GM12892 (cell line): ENCODE measurements around the gene RAD54L.

ENCODE experiments used
- POLR2A ChIP-seq: IDR thresholded peaks from 2 replicates; pipeline ENCODE4 v1.6.1; 2011; ENCODE audit warnings: low read depth, low read length, control low read depth
- TAF1 ChIP-seq: IDR thresholded peaks from 2 replicates; pipeline ENCODE4 v1.6.1; 2011; ENCODE audit warnings: low read depth, mild to moderate bottlenecking, control low read depth, low read length, borderline replicate concordance

DNA sequence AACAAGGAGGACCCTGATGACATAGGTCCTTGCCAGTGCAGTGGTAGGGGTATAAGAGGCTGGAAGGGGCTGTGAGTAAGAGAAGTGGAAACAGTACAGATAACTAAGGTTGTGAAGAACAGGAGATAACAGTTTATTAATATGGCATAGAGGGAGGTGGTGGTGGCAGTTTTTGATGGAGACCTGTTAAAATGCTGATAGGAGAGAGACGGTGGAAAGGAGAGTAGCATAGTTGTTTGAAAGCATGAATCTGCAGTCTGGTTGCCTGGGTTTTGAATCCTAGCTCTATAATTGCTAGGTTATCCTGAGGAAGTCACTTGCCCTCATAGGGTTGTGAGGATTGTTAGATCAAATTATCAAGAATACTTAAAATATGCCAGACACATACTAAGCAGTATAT lies 36.5 kb downstream of the RAD54L start:
- TF ChIP-seq POLR2A (no peak), TAF1 (no peak)
